Mesodermal cell (in vitro differentiated cells): ENCODE results near the gene TTLL6.
"Not testable (repeated sequence)": the region's sequence is repeated elsewhere in the genome, so short reads cannot be mapped to it uniquely, and the experiment has no call there.

Source experiments
- H3K27ac ChIP-seq: 2 replicates; pipeline ENCODE4 v1.7.0; 2013; ENCODE audit warnings: mild to moderate bottlenecking, low read depth, low read length, moderate library complexity; ENCODE audit not compliant: severe bottlenecking
- H3K36me3 ChIP-seq: 2 replicates; pipeline ENCODE4 v1.7.1; 2013; ENCODE audit warnings: mild to moderate bottlenecking, low read length, moderate library complexity; ENCODE audit not compliant: control insufficient read depth, insufficient read depth
- H3K4me1 ChIP-seq: one replicate; pipeline ENCODE4 v1.7.1; 2013; ENCODE audit warnings: mild to moderate bottlenecking, low read length; ENCODE audit not compliant: insufficient read depth, control insufficient read depth, poor library complexity, severe bottlenecking
- H3K4me3 ChIP-seq: 2 replicates; pipeline ENCODE4 v1.7.0; 2013; ENCODE audit warnings: low read length, control low read depth, mild to moderate bottlenecking; ENCODE audit not compliant: insufficient read depth, poor library complexity, severe bottlenecking; ENCODE audit errors: extremely low read depth
- H3K9me3 ChIP-seq: 2 replicates; pipeline ENCODE4 v1.7.1; 2013; ENCODE audit warnings: mild to moderate bottlenecking, low read length, moderate library complexity; ENCODE audit not compliant: control insufficient read depth
- WGBS, 2 experiments: methylation state at CpG; one replicate each; pipeline ENCODE4 v1.1.5; 2013; ENCODE audit warnings: missing lambda C conversion rate in 2 of 2; ENCODE audit not compliant: insufficient coverage in 2 of 2; 5-methylcytosine and 5-hydroxymethylcytosine counted together

TTLL6 gene

DNA sequence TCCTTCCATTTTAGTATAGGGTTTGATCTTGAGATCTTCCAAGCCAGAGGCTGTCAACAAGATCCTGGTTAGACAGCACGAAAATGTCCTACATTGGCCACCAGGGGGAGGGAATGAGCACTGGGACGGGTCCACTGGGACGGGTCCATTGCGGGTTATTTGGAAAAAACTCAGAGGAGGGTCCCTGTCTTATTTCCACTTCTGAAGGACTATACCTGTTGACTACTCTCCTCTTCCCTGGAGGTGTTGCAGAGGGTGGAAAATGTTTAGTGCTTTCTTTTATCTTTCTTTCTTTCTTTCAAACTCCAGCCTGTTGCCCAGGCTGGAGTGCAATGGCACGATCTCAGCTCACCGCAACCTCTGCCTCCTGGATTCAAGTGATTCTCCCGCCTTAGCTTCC is 2.5 kb downstream of the TTLL6 start:
- no peaks in the 10 kb centered on the region for H3K36me3 ChIP-seq
- no peaks in the 10 kb centered on the region for H3K9me3 ChIP-seq
- no peaks in the 10 kb centered on the region for H3K4me1 ChIP-seq
- H3K4me3 ChIP-seq = no peak overlapping the region
- H3K27ac ChIP-seq = no peak overlapping the region
- WGBS, 2 experiments = 29 to 64% methylated on average over 4 to 6 of the region's 7 CpGs

GRCh38 chr17:48812001-48812400 is 5.0 kb downstream of the TTLL6 start:
- Histone ChIP-seq H3K4me1 (no peaks in the 10 kb centered on the region), H3K27ac (no peak overlapping the region), H3K9me3 (no peaks in the 10 kb centered on the region), H3K36me3 (no peaks in the 10 kb centered on the region), H3K4me3 (no peak overlapping the region)
- 67 to 83% methylated on average over 1 to 2 of the region's 3 CpGs for WGBS, 2 experiments

DNA sequence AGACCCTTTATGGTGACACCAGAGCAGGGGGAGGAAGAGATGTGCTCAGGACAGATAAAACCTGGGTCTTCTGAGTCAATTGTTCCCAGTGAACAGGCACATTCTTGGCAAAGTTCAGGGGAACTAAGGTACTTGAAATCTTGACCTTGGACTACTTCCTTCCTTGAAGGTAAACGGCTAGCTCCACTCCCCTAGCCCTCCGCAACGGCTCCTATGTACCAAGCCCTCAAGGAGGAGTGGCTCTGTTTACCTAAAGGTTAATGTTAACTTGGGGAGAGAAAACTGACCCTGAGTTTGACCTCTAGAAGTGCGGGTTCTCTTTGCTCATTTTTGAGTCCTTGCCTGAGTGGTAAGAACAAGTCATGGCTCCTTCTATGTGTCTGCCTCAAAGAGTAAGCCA is 7.8 kb downstream of the TTLL6 start:
- Histone ChIP-seq H3K36me3 (no peaks in the 10 kb centered on the region), H3K9me3 (no peaks in the 10 kb centered on the region), H3K4me1 (no peaks in the 10 kb centered on the region), H3K27ac (no peak overlapping the region), H3K4me3 (no peak overlapping the region)
- WGBS, 2 experiments = 93 to 100% methylated on average over 3 to 4 of the region's 4 CpGs

DNA sequence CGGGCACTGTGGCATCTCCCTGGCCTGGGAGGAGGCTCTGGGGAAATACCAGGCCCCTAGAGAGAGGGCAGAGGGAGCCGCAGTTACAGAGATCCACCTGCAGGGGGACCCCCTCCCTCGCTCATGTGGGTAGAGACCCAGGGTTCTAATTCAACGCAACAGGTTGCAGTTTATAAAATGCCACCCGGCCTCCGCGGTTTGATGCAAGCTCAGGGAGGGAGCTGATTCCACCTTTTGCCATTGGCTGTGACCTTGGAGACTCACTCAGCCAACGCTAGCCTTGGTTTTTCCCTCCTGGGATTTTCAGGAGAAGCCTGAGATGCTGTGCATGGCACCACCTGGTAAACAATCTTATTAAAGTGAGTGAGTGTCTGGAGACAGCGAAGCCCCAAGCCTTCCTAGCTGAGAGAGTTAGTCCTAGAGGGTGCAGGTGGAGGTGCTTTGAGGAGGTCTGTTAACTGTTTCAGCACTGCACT is 12.1 kb downstream of the TTLL6 start:
- H3K4me1 ChIP-seq = no peaks in the 10 kb centered on the region
- 2% methylated on average over 7 to 8 of the region's 9 CpGs for WGBS, 2 experiments
- H3K9me3 ChIP-seq = no peaks in the 10 kb centered on the region
- no peak overlapping the region for H3K27ac ChIP-seq
- no peaks in the 10 kb centered on the region for H3K36me3 ChIP-seq
- no peak overlapping the region for H3K4me3 ChIP-seq

- WGBS, 2 experiments = 77 to 79% methylated on average over 3 to 4 of the region's 5 CpGs
- H3K4me3 ChIP-seq = no peak overlapping the region
- no peaks in the 10 kb centered on the region for H3K36me3 ChIP-seq
- no peaks in the 10 kb centered on the region for H3K9me3 ChIP-seq
- peaks cover 2% of the 10 kb centered on the region for H3K4me1 ChIP-seq
- H3K27ac ChIP-seq = no peak overlapping the region
These were observed 16.3 kb downstream of the TTLL6 start for GRCh38 chr17:48800626-48801217.

DNA sequence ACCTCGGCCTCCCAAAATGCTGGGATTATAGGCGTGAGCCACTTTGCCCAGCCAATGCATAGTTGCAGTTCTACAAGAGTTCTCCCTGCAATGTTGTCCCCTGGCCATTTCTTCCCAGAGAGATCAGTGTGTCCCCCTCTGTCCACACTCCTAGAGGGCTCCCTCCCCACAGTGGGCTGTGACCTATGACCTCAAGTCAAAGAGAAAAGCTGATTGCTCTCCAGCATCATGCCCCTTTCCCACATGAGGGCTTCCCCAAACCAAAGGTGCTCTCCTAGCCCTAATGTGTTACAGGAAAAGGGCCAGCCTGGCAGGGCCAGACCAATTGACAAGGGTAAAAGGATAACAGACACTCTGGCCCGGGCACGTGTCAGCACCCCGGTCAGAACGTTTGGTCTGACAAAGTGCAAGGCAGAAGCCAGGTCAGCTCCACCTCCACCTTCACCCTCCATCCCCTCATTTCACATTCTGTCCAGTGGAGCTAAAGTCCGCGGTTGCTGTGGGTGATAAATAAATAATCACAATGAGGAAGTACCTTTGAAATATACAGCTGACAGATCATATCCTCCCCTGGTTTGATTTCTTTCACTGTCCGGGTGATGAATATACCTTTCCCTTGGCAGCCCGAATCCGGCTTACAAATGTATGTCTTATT is 17.8 kb downstream of the TTLL6 start:
- no peak overlapping the region for H3K4me3 ChIP-seq
- no peaks in the 10 kb centered on the region for H3K36me3 ChIP-seq
- 88 to 91% methylated on average over 6 to 7 of the region's 11 CpGs for WGBS, 2 experiments
- peaks cover 9% of the 10 kb centered on the region for H3K4me1 ChIP-seq
- no peak overlapping the region for H3K27ac ChIP-seq
- no peaks in the 10 kb centered on the region for H3K9me3 ChIP-seq

DNA sequence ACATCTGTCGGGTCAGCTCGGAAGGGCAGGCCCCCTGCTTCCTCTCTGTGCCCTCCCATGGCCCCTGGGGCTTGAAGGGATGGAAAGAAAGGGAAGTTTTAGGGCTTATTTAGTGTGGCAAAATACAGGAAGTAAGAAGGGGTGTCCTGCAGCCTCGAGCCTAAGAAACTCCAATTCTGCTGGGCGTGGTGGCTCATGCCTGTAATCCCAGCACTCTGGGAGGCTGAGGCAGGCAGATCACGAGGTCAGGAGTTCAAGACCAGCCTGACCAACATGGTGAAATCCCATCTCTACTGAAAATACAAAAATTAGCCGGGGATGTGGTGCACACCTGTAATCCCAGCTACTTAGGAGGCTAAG is 20.9 kb downstream of the TTLL6 start:
- not testable (repeated sequence) for H3K4me3 ChIP-seq, H3K27ac ChIP-seq
- WGBS, 2 experiments = 88 to 90% methylated on average over 6 of the region's 6 CpGs

DNA sequence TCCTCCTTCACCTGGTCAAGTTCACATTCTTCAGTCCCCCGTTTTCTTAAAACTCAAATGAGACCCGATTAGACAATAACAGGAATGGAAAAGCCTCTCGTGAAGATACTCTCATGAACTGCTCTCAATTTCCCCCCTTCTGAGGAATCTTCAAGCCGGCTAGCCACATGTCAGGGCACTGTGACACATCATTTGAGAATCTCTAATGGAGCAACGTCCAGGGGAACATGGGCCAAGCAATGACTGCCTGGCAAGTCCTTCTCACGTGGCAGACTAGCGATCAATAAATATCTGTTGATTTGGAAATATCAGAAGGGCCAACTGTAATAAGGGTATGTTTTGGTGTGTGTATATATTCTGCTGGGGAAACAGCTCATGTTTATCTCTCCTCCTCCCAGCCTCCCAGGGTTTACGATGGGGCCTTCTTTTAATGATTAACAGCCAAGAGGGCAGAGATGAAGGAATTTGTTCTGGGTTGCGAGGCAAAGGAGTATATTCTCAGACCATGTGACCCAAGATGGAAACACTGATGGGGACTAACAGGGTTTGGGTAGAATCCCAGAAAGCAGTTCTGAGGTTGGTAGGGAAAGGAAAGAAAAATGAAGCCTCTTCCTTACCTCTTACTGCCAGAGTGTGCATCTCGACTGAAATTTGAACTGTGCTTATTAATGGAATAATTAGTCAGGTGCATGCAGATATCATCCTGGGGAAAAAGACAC is 21.4 kb downstream of the TTLL6 start:
- H3K27ac ChIP-seq = peak overlapping the region; percentile 45
- H3K4me3 ChIP-seq = no peak overlapping the region
- H3K4me1 ChIP-seq = peaks cover 9% of the 10 kb centered on the region
- WGBS, 2 experiments = 78 to 79% methylated on average over 8 to 9 of the region's 10 CpGs
- no peaks in the 10 kb centered on the region for H3K9me3 ChIP-seq
- no peaks in the 10 kb centered on the region for H3K36me3 ChIP-seq

More for the DNA sequence above, 20.9 kb downstream of the TTLL6 start:
- H3K36me3 ChIP-seq, H3K4me1 ChIP-seq, H3K9me3 ChIP-seq: not testable (repeated sequence)

DNA sequence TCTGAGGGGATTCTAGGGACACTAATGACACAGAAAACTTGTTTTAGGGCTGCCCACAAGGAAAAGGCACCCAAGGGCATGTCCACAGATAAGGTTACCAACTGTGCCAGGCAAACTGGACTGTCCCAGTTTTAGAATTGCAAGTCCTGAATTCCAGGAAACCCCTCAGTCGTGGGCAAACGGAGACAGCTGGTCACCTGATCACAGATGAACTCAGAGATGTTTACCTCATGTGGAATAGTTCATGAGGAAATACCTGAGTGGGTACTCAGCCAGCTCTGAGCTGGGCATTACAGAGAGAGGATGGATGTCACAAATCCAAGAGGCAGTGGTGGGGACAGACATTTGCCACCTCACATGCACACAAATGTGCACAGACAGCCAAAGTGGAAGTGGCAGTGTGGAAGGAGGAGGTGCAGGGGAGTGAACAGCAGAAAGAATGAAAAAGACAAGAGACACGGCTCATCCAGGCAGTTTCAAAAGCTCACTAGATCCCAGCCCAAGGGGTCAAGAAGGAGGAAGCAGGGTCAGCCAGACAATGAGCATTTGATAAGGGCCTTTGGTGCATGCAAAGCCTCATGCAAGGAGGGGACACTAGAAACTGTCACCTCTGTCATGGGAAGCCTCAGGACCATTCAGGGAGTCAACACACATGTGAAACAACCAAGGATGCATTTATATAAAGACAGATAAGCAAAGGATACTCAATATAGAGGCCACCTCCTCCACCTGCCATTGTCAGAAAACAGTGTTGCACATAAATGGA is 24.8 kb downstream of the TTLL6 start:
- 78 to 89% methylated on average over 3 of the region's 3 CpGs for WGBS, 2 experiments
- Histone ChIP-seq H3K4me1 (peaks cover 9% of the 10 kb centered on the region), H3K27ac (no peak overlapping the region), H3K4me3 (no peak overlapping the region), H3K36me3 (no peaks in the 10 kb centered on the region), H3K9me3 (no peaks in the 10 kb centered on the region)

GRCh38 chr17:48791128-48792032 is 25.6 kb downstream of the TTLL6 start:
- H3K36me3 ChIP-seq = no peaks in the 10 kb centered on the region
- peaks cover 9% of the 10 kb centered on the region for H3K4me1 ChIP-seq
- no peaks in the 10 kb centered on the region for H3K9me3 ChIP-seq
- no peak overlapping the region for H3K27ac ChIP-seq
- WGBS, 2 experiments = 67 to 73% methylated on average over 7 to 10 of the region's 14 CpGs
- no peak overlapping the region for H3K4me3 ChIP-seq
